Cardiac fibroblast (primary cell): ENCODE data around the gene ENDOD1.

ENCODE experiments used
- DNase-seq, 2 donors: peaks; one replicate each; pipeline versions ENCODE4 v3.0.0 to v3.0.0-alpha.2; 2010; ENCODE audit warnings: low read depth in 2 of 2
- H3K4me3 ChIP-seq, 2 donors: replicated peaks in 1 of 2; 1 replicate in 1 of 2; 2 replicates in 1 of 2; pipeline ENCODE4 v1.5.1; 2011; ENCODE audit warnings: low read depth in 2 of 2, low read length in 2 of 2, mild to moderate bottlenecking in 2 of 2, moderate library complexity in 1 of 2
- CTCF ChIP-seq: IDR thresholded peaks from one replicate; pipeline ENCODE4 v1.5.1; 2011; ENCODE audit warnings: low read depth, mild to moderate bottlenecking, low read length, inconsistent platforms

The ENDOD1 gene

DNA sequence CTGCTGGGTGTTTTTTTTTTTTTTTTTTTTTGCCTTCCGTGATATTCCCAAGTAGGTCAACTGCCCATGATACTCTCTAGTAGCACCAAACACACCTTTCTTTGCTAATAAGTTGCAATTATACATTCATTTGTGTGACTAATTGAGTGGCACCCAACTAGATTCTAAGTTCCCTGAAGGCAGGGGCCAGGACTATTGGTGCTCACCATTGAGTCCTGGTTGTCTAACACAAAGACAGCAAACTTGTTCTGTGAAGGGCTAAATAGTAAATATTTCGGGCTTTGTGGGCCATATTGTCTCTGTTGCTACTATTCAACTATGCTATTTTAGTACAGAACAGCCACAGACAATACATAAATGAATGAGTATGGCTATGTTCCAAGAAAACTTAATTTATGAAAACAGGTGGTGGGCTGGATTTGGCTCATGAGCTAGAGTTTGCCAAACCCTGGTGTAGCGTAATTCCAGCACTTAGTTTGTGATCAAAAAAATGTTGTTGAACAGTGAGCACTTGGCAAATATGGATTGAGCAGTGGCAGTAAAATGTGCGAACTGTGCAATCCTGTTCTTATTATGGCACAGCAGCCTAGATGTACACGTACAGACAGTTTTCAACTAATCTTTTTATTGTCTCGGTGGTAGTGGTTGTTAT is 11.3 kb downstream of the ENDOD1 start:
- no peak for DNase-seq
- TF ChIP-seq CTCF: no peak
- no peak overlapping the region for H3K4me3 ChIP-seq

- no peak for DNase-seq
- TF ChIP-seq CTCF: no peak
- no peak overlapping the region for H3K4me3 ChIP-seq
Observed at GRCh38 chr11:95101935-95102334, 12.3 kb downstream of the ENDOD1 start.

DNA sequence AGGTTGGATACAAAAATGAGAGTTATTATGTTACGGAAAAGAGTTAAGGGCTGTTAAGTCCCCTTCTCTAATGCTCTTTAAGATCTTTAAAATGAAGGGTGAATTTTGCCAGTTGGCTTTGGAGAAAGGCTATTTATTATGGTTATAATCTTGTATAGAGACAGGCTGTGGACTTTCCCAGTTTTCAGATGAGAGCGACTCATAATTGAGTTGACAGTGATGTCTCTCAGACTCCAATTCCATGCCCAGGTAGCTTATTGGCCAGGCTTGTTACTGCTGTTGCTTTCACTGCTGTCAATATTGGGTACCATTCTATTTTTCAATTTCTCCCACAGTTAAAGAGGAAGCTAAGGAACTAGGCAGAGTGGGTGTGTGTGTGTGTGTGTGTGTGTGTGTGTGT is 13.1 kb downstream of the ENDOD1 start:
- H3K4me3 ChIP-seq: no peak overlapping the region
- TF ChIP-seq CTCF: no peak
- no peak for DNase-seq

GRCh38 chr11:95103701-95104100 is 14.1 kb downstream of the ENDOD1 start:
- no peak for DNase-seq
- TF ChIP-seq CTCF: no peak

GRCh38 chr11:95104121-95104830 is 14.6 kb downstream of the ENDOD1 start:
- DNase-seq: no peak
- H3K4me3 ChIP-seq: no peak overlapping the region
- no peak for TF ChIP-seq CTCF

More at GRCh38 chr11:95103701-95104100, 14.1 kb downstream of the ENDOD1 start:
- H3K4me3 ChIP-seq: no peak overlapping the region

- no peak overlapping the region for H3K4me3 ChIP-seq
- no peak for TF ChIP-seq CTCF
- no peak for DNase-seq
Observed at GRCh38 chr11:95104856-95105255, 15.2 kb downstream of the ENDOD1 start.

DNA sequence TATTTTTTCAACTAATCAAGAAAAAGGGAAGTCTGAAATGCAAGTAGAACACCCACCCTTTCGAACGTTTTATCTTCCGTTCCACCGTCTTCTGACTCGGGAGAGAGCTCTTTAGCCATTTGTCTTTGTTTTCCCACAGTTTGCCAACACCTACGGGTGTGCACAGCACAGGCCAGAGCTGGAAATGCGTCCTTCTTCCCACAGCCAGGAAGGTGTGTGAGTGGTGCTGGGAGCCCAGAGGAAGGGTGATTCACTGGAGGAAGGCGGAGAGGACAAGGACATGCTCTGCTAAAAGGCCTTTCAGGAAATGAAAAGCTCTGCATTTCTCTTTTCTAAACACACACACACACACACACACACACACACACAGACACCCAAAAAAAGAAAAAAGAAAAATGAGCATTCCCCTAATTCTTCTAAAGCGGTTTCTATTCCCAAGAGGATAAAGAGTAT is 18.5 kb downstream of the ENDOD1 start:
- no peak overlapping the region for H3K4me3 ChIP-seq
- peak; percentile 88 to 90 for DNase-seq
- TF ChIP-seq CTCF: no peak
